MM.1S (cell line): Measurements from ENCODE around the gene RALA.

Experiments
- DNase-seq: peaks from one replicate; pipeline ENCODE4 v3.0.0-alpha.2; 2015
- H2AFZ ChIP-seq: fragments of 300-600 bp; sonication (generic); 2 replicates; pipeline ENCODE4 v1.6.0; 2016; ENCODE audit warnings: antibody characterized with exemption, low read length
- H3F3A ChIP-seq: fragments of 300-600 bp; sonication (generic); 2 replicates; pipeline ENCODE4 v1.6.1; 2016; ENCODE audit warnings: mild to moderate bottlenecking, antibody characterized with exemption, low read length, moderate library complexity, mixed read lengths; ENCODE audit not compliant: insufficient read depth
- H3K27ac ChIP-seq: fragments of 300-600 bp; sonication (generic); 2 replicates; pipeline ENCODE4 v1.5.1; 2016; ENCODE audit warnings: mild to moderate bottlenecking, low read length
- H3K27me3 ChIP-seq: fragments of 300-600 bp; sonication (generic); replicated peaks from 2 replicates; pipeline ENCODE4 v1.6.0; 2016; ENCODE audit warnings: low read length; ENCODE audit not compliant: insufficient read depth
- H3K36me3 ChIP-seq: fragments of 300-600 bp; sonication (generic); replicated peaks from 2 replicates; pipeline ENCODE4 v1.6.1; 2016; ENCODE audit warnings: mild to moderate bottlenecking, low read length, mixed read lengths; ENCODE audit not compliant: insufficient read depth
- H3K4me1 ChIP-seq: fragments of 300-600 bp; sonication (generic); 2 replicates; pipeline ENCODE4 v1.6.1; 2016; ENCODE audit warnings: low read length, mixed read lengths
- H3K4me2 ChIP-seq: fragments of 300-600 bp; sonication (generic); 2 replicates; pipeline ENCODE4 v1.6.0; 2016; ENCODE audit warnings: low read depth, low read length
- H3K4me3 ChIP-seq: fragments of 300-600 bp; sonication (generic); 2 replicates; pipeline ENCODE4 v1.5.1; 2016; ENCODE audit warnings: low read length, mixed read lengths
- H3K79me2 ChIP-seq: fragments of 300-600 bp; sonication (generic); 2 replicates; pipeline ENCODE4 v1.6.1; 2016; ENCODE audit warnings: mixed run types, low read length, mixed read lengths
- H3K9ac ChIP-seq: fragments of 300-600 bp; sonication (generic); 2 replicates; pipeline ENCODE4 v1.6.1; 2016; ENCODE audit warnings: low read length, mixed read lengths
- H3K9me2 ChIP-seq: fragments of 300-600 bp; sonication (generic); replicated peaks from 2 replicates; pipeline ENCODE4 v1.6.1; 2016; ENCODE audit warnings: mild to moderate bottlenecking, low read length, mixed read lengths; ENCODE audit not compliant: insufficient read depth
- H3K9me3 ChIP-seq: fragments of 300-600 bp; sonication (generic); replicated peaks from 2 replicates; pipeline ENCODE4 v1.6.1; 2016; ENCODE audit warnings: mild to moderate bottlenecking, low read length, mixed read lengths; ENCODE audit not compliant: insufficient read depth
- H4K20me1 ChIP-seq: fragments of 300-600 bp; sonication (generic); 2 replicates; pipeline ENCODE4 v1.6.1; 2016; ENCODE audit warnings: mild to moderate bottlenecking, low read length, moderate library complexity, mixed read lengths; ENCODE audit not compliant: insufficient read depth
- CTCF ChIP-seq: fragments of 300-600 bp; sonication (generic); IDR thresholded peaks from 2 replicates; pipeline ENCODE4 v1.5.1; 2016; ENCODE audit warnings: antibody characterized with exemption, low read length, mixed read lengths
- EZH2 ChIP-seq: fragments of 300-600 bp; sonication (generic); optimal IDR thresholded peaks from 2 replicates; pipeline ENCODE3; 2017; ENCODE audit warnings: low read depth, mild to moderate bottlenecking, antibody characterized with exemption, low read length, mixed read lengths
- EZH2phosphoT487 ChIP-seq: fragments of 300-600 bp; sonication (generic); IDR thresholded peaks from 2 replicates; pipeline ENCODE4 v1.6.1; 2018; ENCODE audit warnings: antibody characterized with exemption, low read length

RALA gene

GRCh38 chr7:39637963-39638485 lies 14.7 kb downstream of the RALA start:
- no peaks in the 10 kb centered on the region for H3K9me3 ChIP-seq
- no peak overlapping the region for H3K9ac ChIP-seq
- H3K9me2 ChIP-seq, result no peaks in the 10 kb centered on the region
- no peak overlapping the region for H2AFZ ChIP-seq
- no peaks in the 10 kb centered on the region for H3F3A ChIP-seq
- no peaks in the 10 kb centered on the region for H3K36me3 ChIP-seq
- H3K79me2 ChIP-seq, result peaks cover 97% of the 10 kb centered on the region
- H4K20me1 ChIP-seq, result no peaks in the 10 kb centered on the region
- no peak overlapping the region for H3K27ac ChIP-seq
- H3K27me3 ChIP-seq, result no peaks in the 10 kb centered on the region
- H3K4me1 ChIP-seq, result peaks cover 13% of the 10 kb centered on the region
- TF ChIP-seq EZH2, result no peak
- no peak for TF ChIP-seq CTCF
- no peak for TF ChIP-seq EZH2phosphoT487
- no peak overlapping the region for H3K4me3 ChIP-seq
- DNase-seq, result no peak
- peak overlapping the region; percentile 22; the same call in 1 of the 2 replicates for H3K4me2 ChIP-seq

GRCh38 chr7:39642896-39643295 lies 19.5 kb downstream of the RALA start:
- Histone ChIP-seq H3K4me2 (no peak overlapping the region), H2AFZ (no peak overlapping the region), H3K79me2 (peaks cover 97% of the 10 kb centered on the region), H3K9me3 (no peaks in the 10 kb centered on the region), H3K4me3 (no peak overlapping the region), H3K4me1 (peaks cover 8% of the 10 kb centered on the region), H4K20me1 (no peaks in the 10 kb centered on the region), H3K9ac (no peak overlapping the region), H3K36me3 (no peaks in the 10 kb centered on the region), H3F3A (no peaks in the 10 kb centered on the region), H3K27me3 (no peaks in the 10 kb centered on the region), H3K9me2 (no peaks in the 10 kb centered on the region), H3K27ac (no peak overlapping the region)
- DNase-seq, result no peak
- no peak for TF ChIP-seq EZH2phosphoT487
- no peak for TF ChIP-seq EZH2
- no peak for TF ChIP-seq CTCF

- H3K27ac ChIP-seq, result no peak overlapping the region
- no peak for DNase-seq
- no peaks in the 10 kb centered on the region for H3K36me3 ChIP-seq
- no peaks in the 10 kb centered on the region for H4K20me1 ChIP-seq
- H3K9me3 ChIP-seq, result no peaks in the 10 kb centered on the region
- no peak overlapping the region for H2AFZ ChIP-seq
- peaks cover 12% of the 10 kb centered on the region for H3K4me1 ChIP-seq
- no peak for TF ChIP-seq CTCF
- no peak for TF ChIP-seq EZH2phosphoT487
- no peak for TF ChIP-seq EZH2
- peaks cover 97% of the 10 kb centered on the region for H3K79me2 ChIP-seq
- no peaks in the 10 kb centered on the region for H3K27me3 ChIP-seq
- H3K9me2 ChIP-seq, result no peaks in the 10 kb centered on the region
- no peak overlapping the region for H3K4me3 ChIP-seq
- no peak overlapping the region for H3K4me2 ChIP-seq
- H3K9ac ChIP-seq, result no peak overlapping the region
- H3F3A ChIP-seq, result no peaks in the 10 kb centered on the region
These were observed 20.8 kb downstream of the RALA start for GRCh38 chr7:39644170-39644569.
